G401 (cell line): ENCODE measurements around the gene SRRM5. TPM values are rescaled to one million over a fixed set of nuclear protein-coding genes. Genes with fewer than 3 reads are reported as not detected.

Experiments
- DNase-seq: peaks from one replicate; pipeline ENCODE4 v3.0.0-alpha.2; 2015; ENCODE audit warnings: low spot score
- in situ Hi-C: cut with HindIII; loops from 2 replicates; pipeline ENCODE4 v1.10.0; 2016; ENCODE audit warnings: low sequenced_read_pairs, mixed read lengths
- total RNA-seq: library from RNA; depleted of rRNA; stranded (reverse); fragments of >200 nt; shearing (Covaris generic); gene quantifications from 2 replicates; pipeline ENCODE4 v1.2.3, GENCODE V29; 2014; rRNA removed

Gene SRRM5, protein sequence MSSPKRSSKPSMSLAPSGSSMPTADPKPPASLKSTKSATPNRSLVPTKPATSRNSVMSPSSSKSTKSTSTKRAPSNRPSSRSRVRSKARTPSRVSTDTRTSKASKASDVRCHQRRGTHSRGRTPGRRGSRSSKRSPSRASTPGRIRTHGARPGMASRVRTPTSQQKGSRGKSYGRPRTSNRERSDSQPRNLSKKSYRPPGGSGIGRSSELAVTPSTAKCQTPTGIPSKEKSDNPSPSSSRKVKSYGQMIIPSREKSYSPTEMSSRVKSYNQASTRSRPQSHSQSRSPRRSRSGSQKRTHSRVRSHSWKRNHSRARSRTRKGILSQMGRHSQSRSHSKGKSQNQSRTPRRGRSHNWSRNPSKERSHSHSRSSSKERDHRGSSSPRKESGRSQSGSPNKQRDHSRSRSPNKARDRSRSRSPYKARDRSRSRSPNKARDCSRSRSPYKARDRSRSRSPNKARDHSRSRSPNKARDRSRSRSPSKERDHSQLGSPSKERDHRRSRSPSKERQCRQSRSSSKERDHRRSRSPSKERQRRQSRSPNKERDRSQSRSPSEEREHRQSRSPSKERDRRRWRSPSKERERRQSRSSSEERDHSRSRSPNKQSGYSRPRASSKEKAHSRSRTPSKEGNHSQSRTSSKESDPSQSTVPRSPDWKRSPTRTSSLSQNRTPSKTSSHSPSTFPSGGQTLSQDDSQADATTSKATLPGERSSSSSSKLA
- total RNA-seq = not detected in 2 replicates

DNA sequence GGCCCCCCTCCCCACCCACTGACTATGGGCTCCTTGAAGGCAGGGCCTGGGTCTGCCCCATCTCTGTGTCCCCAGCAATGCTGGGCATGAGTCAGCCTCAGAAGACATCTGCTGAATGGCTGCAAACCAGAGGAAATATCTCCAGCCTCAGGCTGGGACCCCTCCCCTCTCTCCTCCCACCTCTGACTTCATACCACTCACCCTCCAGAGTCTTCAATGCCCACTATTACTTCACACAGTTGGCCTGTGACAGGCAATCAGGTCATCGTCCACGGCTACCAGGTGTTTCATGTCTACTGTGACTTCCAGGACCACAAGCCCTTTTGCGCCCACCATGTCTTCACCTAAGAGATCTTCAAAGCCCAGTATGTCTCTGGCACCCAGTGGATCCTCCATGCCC is at the start of gene SRRM5:
Gene SRRM5, plus strand, starts transcription at position 301 of the 400 bp plus-strand sequence. Its CDS starts 34 bp downstream, at position 335.
- no peak for DNase-seq
- in situ Hi-C loops = no loop called here

DNA sequence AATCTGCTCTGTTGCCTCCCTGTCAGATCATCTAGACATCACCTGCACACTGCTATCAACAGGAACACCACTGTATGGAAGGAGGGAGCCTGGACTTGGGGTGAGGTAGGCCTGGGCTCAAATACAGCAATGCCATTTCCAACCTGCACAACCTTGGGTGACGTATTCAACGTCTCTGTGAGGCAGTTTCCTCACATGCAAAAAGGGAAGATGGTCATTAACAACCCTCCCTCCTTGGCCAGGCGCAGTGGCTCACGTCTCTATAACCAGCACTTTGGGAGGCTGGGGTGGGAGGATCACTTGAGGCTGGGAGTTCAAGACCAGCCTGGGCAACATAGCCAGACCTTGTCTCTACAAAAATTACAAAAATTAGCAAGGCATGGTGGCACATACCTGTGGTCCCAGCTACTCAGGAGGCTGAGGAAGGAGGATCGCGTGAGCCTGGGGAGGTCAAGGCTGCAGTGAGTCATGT is 49.6 kb upstream of the SRRM5 start:
- in situ Hi-C loops = no loop called here
- no peak for DNase-seq

- peak; percentile 96 for DNase-seq
- in situ Hi-C loops = no loop called here
Measured at GRCh38 chr19:43562698-43563241, 49.1 kb upstream of the SRRM5 start.

GRCh38 chr19:43563816-43564457 is 48.0 kb upstream of the SRRM5 start:
- in situ Hi-C loops = no loop called here
- peak; percentile 28 for DNase-seq

DNA sequence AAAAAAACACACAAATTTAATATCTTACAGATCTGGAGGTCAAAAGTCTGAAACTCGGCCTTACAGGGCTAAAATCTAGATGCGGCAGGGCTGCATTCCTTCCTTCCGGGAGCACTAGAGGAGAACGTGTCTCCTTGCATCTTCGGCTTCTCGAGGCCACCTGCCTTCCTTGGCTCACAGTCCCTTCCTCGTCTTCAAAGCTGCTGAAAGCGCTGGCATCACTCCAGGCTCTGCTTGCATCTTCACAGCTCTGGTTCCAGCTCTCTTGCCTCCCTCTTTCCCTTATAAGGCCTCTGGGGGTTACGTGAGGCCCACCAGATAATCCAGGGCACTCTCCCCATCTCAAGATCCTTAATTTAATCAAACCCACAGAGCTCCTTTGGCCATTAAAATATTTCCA is 47.1 kb upstream of the SRRM5 start:
- in situ Hi-C loops = no loop called here

DNA sequence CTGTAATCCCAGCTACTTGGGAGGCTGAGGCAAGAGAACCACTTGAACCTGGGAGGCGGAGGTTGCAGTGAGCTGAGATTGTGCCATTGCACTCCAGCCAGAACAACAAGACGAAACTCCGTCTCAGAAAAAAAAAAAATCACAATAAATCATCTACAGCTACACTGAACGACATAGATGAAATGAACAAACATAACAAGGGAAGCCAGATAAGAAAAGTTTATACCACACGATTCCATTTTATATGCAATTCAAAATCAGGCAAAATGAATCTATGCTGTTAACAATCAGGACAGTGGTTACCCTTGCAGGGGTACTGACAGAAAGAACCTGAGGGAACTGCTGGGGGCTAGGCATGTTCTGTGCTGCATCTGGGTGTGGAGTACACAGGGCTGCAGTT is 42.2 kb upstream of the SRRM5 start:
- DNase-seq = no peak
- in situ Hi-C loops = no loop called here

More for the DNA sequence above, 47.1 kb upstream of the SRRM5 start:
- peak; percentile 83 for DNase-seq

GRCh38 chr19:43570174-43570791 is 41.6 kb upstream of the SRRM5 start:
- no peak for DNase-seq

DNA sequence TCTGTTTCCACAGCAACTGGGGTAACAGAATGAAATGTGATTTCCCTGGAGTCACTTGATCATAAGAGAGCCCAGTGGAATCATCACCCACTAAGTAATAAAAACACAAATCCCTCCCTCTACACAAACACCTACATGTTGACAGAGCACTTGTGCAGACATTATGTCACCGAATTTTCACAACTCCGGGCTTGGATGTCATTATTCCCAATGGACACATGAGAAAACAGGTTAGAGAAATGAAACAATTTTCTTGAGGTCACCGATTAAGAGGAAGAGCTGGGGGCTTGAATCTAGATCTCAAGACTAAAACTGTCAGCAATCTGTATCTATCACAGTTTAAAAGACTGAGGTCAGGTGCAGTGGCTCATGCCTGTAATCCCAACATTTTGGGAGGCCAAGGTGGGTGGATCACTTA is 39.7 kb upstream of the SRRM5 start:
- in situ Hi-C loops = no loop called here
- DNase-seq = no peak

More at GRCh38 chr19:43570174-43570791, 41.6 kb upstream of the SRRM5 start:
- in situ Hi-C loops = no loop called here

GRCh38 chr19:43574424-43575155 is 37.3 kb upstream of the SRRM5 start:
- in situ Hi-C loops = loop anchor here (5.0 kb wide), 1 partner anchor 37 kb away; no protein-coding TSS in a partner anchor
- no peak for DNase-seq

DNA sequence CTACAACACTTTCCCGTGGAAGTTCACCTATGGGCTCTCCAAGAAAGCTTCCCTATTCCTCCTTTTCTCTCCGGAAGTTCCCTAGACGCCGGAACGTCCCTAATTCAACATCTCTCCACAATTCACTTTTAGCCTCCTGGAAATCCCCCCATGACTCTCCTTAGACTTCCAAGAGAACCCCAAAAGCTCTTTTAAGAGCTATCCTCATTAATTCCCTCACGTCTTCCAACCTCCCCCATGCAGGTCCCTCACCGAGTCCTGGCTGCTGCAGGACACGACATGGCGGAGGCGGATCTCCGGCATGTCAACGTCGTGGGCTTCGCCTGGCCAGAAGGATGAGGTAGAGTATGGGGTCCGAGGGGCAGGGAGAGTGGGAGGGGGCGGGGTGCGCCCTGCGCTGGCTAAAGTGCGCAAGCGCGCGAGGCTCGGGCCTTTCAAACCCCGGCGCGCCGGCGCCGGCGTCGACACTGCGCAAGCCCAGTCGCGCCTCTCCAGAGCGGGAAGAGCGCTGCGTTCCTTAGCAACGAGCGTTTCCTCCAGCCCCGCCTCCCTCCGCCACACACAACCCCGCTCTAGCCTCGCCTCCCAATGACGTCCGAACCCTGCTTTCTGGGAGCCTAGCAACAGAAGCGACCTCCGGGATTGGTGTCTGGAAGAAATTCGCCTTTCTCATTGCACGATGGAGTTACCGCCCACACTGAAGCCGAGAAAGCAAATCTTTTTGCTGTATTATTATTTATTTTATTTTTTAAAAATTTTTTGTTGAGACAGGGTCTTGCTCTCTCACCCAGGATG is 36.5 kb upstream of the SRRM5 start, which contains the start of the genes PINLYP and XRCC1:
Gene PINLYP, plus strand, starts transcription at position 646 of the 795 bp plus-strand sequence. CDS start 1,391 bp downstream, outside the sequence.
Gene XRCC1, minus strand, starts transcription at position 372 of the 795 bp plus-strand sequence. Its CDS starts 69 bp downstream, at position 303.
- in situ Hi-C loops = loop anchor here (5.0 kb wide), 1 partner anchor 38 kb away; no protein-coding TSS in a partner anchor
- DNase-seq = peak; percentile 99

- no peak for DNase-seq
- in situ Hi-C loops = loop anchor here (5.0 kb wide), 1 partner anchor 39 kb away; no protein-coding TSS in a partner anchor
Measured at GRCh38 chr19:43575955-43576878, 35.7 kb upstream of the SRRM5 start.

GRCh38 chr19:43578787-43579186 is 33.1 kb upstream of the SRRM5 start:
- DNase-seq = no peak
- in situ Hi-C loops = loop anchor here (5.0 kb wide), 1 partner anchor 41 kb away; no protein-coding TSS in a partner anchor

DNA sequence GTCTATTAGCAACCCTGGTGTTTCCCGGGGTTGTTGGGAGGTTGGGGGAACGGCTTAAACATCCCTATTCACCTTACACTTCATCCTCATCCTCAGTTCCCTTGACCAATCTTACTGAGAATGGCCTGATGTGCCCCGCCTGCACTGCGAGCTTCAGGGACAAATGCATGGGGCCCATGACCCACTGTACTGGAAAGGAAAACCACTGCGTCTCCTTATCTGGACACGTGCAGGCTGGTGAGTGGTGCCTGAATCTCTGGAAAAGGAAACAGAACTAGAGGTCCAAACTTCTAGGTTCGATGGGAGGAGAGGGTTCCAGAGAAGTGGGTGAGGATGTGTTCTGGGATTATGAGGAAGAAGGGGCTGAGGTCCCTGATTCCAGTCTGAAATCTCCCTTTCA is 30.4 kb upstream of the SRRM5 start:
- DNase-seq = peak; percentile 47
- in situ Hi-C loops = no loop called here

- in situ Hi-C loops = no loop called here
- no peak for DNase-seq
Measured at GRCh38 chr19:43582495-43582894, 29.4 kb upstream of the SRRM5 start.

- no peak for DNase-seq
- in situ Hi-C loops = no loop called here
Measured at GRCh38 chr19:43584484-43584883, 27.4 kb upstream of the SRRM5 start.

GRCh38 chr19:43586346-43586745 is 25.5 kb upstream of the SRRM5 start:
- in situ Hi-C loops = no loop called here
- no peak for DNase-seq
